Endothelial cell of umbilical vein (primary cell): ENCODE results near the gene CYB561A3.

Source experiments
- CTCF ChIP-seq, 2 donors: IDR thresholded peaks; 1 replicate in 1 of 2; 2 replicates in 1 of 2; pipeline ENCODE4 v1.5.1; 2011; ENCODE audit warnings: low read length in 2 of 2, mild to moderate bottlenecking in 2 of 2, moderate library complexity in 2 of 2, control low read depth in 1 of 2, inconsistent platforms in 1 of 2, low read depth in 1 of 2; ENCODE audit not compliant: insufficient read depth in 1 of 2; ENCODE audit errors: extremely low read depth in 1 of 2
- EZH2 ChIP-seq: IDR thresholded peaks from 2 replicates; pipeline ENCODE4 v1.6.1; 2012; ENCODE audit warnings: borderline replicate concordance, low read depth, mild to moderate bottlenecking, moderate library complexity, low read length, inconsistent platforms; ENCODE audit not compliant: severe bottlenecking
- JUN ChIP-seq: IDR thresholded peaks from 2 replicates; pipeline ENCODE4 v1.6.1; 2011; ENCODE audit warnings: borderline replicate concordance, low read depth; ENCODE audit not compliant: insufficient read length, insufficient read depth
- MAX ChIP-seq: IDR thresholded peaks from 2 replicates; pipeline ENCODE4 v1.6.1; 2011; ENCODE audit not compliant: insufficient read depth, insufficient read length
- POLR2A ChIP-seq: IDR thresholded peaks from 2 replicates; pipeline ENCODE4 v1.6.1; 2012; ENCODE audit warnings: low read depth, mild to moderate bottlenecking, control low read depth, low read length
- POLR2AphosphoS5 ChIP-seq: IDR thresholded peaks from 2 replicates; pipeline ENCODE4 v1.6.1; 2012; ENCODE audit warnings: low read depth, mild to moderate bottlenecking, control low read depth, low read length, moderate library complexity; ENCODE audit not compliant: insufficient read depth

GRCh38 chr11:61327669-61328071, 34.0 kb downstream of the CYB561A3 start:
- TF ChIP-seq CTCF (IDR thresholded peaks at IDR 0.05; ENCODE audit: extremely low read depth in 1 of 2, insufficient read depth in 1 of 2, low read depth in 1 of 2, low read length in 2 of 2) (no peak), POLR2AphosphoS5 (no peak), POLR2A (no peak), EZH2 (no peak), MAX (no peak), JUN (no peak)
